Mucosa of descending colon (tissue), 3 donors: ENCODE results near the gene HMGB4. TPM values are rescaled to one million over a fixed set of nuclear protein-coding genes. Genes with fewer than 3 reads are reported as not detected.

Experiments used
- ATAC-seq: fragments of 200-7000 bp; cut with Tn5 transposase; one replicate; pipeline ENCODE4 v1.9.1; 2020; ENCODE audit warnings: mild to moderate bottlenecking, moderate library complexity
- DNase-seq, 3 donors: peaks; one replicate each; pipeline ENCODE4 v3.0.0-alpha.2; 2020
- H3K36me3 ChIP-seq: fragments of 200-600 bp; one replicate; pipeline ENCODE4 v1.8.0; 2021; ENCODE audit warnings: low read depth, mild to moderate bottlenecking
- H3K4me1 ChIP-seq: fragments of 200-600 bp; one replicate; pipeline ENCODE4 v1.8.0; 2021; ENCODE audit warnings: low read depth, mild to moderate bottlenecking
- H3K4me3 ChIP-seq: fragments of 200-600 bp; one replicate; pipeline ENCODE4 v1.8.0; 2021; ENCODE audit warnings: mild to moderate bottlenecking
- H3K9me3 ChIP-seq: fragments of 200-600 bp; one replicate; pipeline ENCODE4 v1.8.0; 2021; ENCODE audit warnings: mild to moderate bottlenecking
- CTCF ChIP-seq: fragments of 200-600 bp; IDR thresholded peaks from one replicate; pipeline ENCODE4 v1.8.0; 2022; ENCODE audit warnings: antibody characterized with exemption, mild to moderate bottlenecking
- intact Hi-C, 2 donors: fragments of 100-400 bp; cut with DNase I in 1 of 2; cut with micrococcal nuclease in 1 of 2; formaldehyde crosslinking; loops; one replicate each; pipeline versions ENCODE4 v1.11.0 to v1.11.1; 2022; cut with DNase I, micrococcal nuclease
- total RNA-seq, 3 donors: library from RNA; stranded (reverse); fragmentation: NEBNext Ultra II Directional in 2 of 3; extraction: Animal tissue kit (Norgen Biotek cat#: 25700) in 2 of 3; gene quantifications; one replicate each; pipeline versions ENCODE4 v1.2.1 to v1.2.4, GENCODE V29; 2021 to 2023
- donor health status: DM: no; HTN: no; CAD: no; lungs with moderate emphysema.
- donor health status: DM: no; HTN: no; CAD: no.
- donor health status: DM: no; HTN: yes; CAD: no.

HMGB4 gene
- total RNA-seq, 3 donors from 2014 or later, result not detected

- TF ChIP-seq CTCF, result no peak
- no peaks in the 10 kb centered on the region for H3K4me1 ChIP-seq
- no peaks in the 10 kb centered on the region for H3K9me3 ChIP-seq
- no peak for DNase-seq
- intact Hi-C loops, result no loop called here
- no peak for ATAC-seq
- H3K4me3 ChIP-seq, result no peak overlapping the region
- H3K36me3 ChIP-seq, result no peaks in the 10 kb centered on the region
These were observed 44.0 kb upstream of the HMGB4 start for GRCh38 chr1:33819913-33820311.

- intact Hi-C loops, result no loop called here
- H3K36me3 ChIP-seq, result no peaks in the 10 kb centered on the region
- ATAC-seq (no peak), DNase-seq (no peak)
- no peak for TF ChIP-seq CTCF
- H3K9me3 ChIP-seq, result no peaks in the 10 kb centered on the region
- H3K4me1 ChIP-seq, result no peaks in the 10 kb centered on the region
- H3K4me3 ChIP-seq, result no peak overlapping the region
These were observed 43.1 kb upstream of the HMGB4 start for GRCh38 chr1:33820804-33821203.

- intact Hi-C loops, result no loop called here
- no peak for DNase-seq
- no peak overlapping the region for H3K4me3 ChIP-seq
These were observed 42.6 kb upstream of the HMGB4 start for GRCh38 chr1:33821291-33821690.

GRCh38 chr1:33822396-33822795, 41.5 kb upstream of the HMGB4 start:
- intact Hi-C loops, result no loop called here
- TF ChIP-seq CTCF, result no peak
- no peaks in the 10 kb centered on the region for H3K9me3 ChIP-seq
- no peak overlapping the region for H3K4me3 ChIP-seq
- DNase-seq (no peak), ATAC-seq (no peak)
- H3K36me3 ChIP-seq, result no peaks in the 10 kb centered on the region
- no peaks in the 10 kb centered on the region for H3K4me1 ChIP-seq

More at GRCh38 chr1:33821291-33821690, 42.6 kb upstream of the HMGB4 start:
- H3K9me3 ChIP-seq, result no peaks in the 10 kb centered on the region
- no peak for TF ChIP-seq CTCF
- H3K36me3 ChIP-seq, result no peaks in the 10 kb centered on the region
- H3K4me1 ChIP-seq, result no peaks in the 10 kb centered on the region
- ATAC-seq, result no peak

GRCh38 chr1:33823401-33823800, 40.5 kb upstream of the HMGB4 start:
- no peaks in the 10 kb centered on the region for H3K4me1 ChIP-seq
- H3K36me3 ChIP-seq, result no peaks in the 10 kb centered on the region
- no peak for ATAC-seq
- no peaks in the 10 kb centered on the region for H3K9me3 ChIP-seq
- no peak for DNase-seq
- H3K4me3 ChIP-seq, result no peak overlapping the region
- TF ChIP-seq CTCF, result no peak
- intact Hi-C loops, result no loop called here

GRCh38 chr1:33823830-33824229, 40.0 kb upstream of the HMGB4 start:
- Histone ChIP-seq H3K36me3 (no peaks in the 10 kb centered on the region), H3K4me1 (no peaks in the 10 kb centered on the region), H3K4me3 (no peak overlapping the region), H3K9me3 (no peaks in the 10 kb centered on the region)
- ATAC-seq, result no peak
- intact Hi-C loops, result no loop called here
- no peak for DNase-seq
- no peak for TF ChIP-seq CTCF
